Adipocyte (in vitro differentiated cells): Measurements from ENCODE around the gene SIGLECL1.

Experiments
- DNase-seq: peaks from one replicate; pipeline ENCODE4 v3.0.0-alpha.2; 2015; ENCODE audit warnings: low read depth
- H3K27me3 ChIP-seq: replicated peaks from 2 replicates; pipeline ENCODE4 v1.7.0; 2013; ENCODE audit warnings: mild to moderate bottlenecking, low read length, moderate library complexity; ENCODE audit not compliant: control insufficient read depth, insufficient read depth
- H3K36me3 ChIP-seq: 2 replicates; pipeline ENCODE4 v1.7.0; 2013; ENCODE audit warnings: low read length, mild to moderate bottlenecking, moderate library complexity; ENCODE audit not compliant: control insufficient read depth, insufficient read depth, severe bottlenecking
- H3K4me1 ChIP-seq: 2 replicates; pipeline ENCODE4 v1.7.0; 2013; ENCODE audit warnings: mild to moderate bottlenecking, low read length, moderate library complexity; ENCODE audit not compliant: control insufficient read depth, insufficient read depth
- H3K4me3 ChIP-seq: 2 replicates; pipeline ENCODE4 v1.7.0; 2013; ENCODE audit warnings: mild to moderate bottlenecking, low read length, moderate library complexity
- H3K9ac ChIP-seq: 2 replicates; pipeline ENCODE4 v1.7.0; 2013; ENCODE audit warnings: mild to moderate bottlenecking, low read length, moderate library complexity
- H3K9me3 ChIP-seq: 2 replicates; pipeline ENCODE4 v1.7.0; 2013; ENCODE audit warnings: mild to moderate bottlenecking, low read length, moderate library complexity; ENCODE audit not compliant: control insufficient read depth

SIGLECL1 gene

GRCh38 chr19:51253088-51253806 lies 2.4 kb downstream of the SIGLECL1 start:
- Histone ChIP-seq H3K9me3 (peaks cover 4% of the 10 kb centered on the region), H3K27me3 (peaks cover 5% of the 10 kb centered on the region), H3K4me3 (no peak overlapping the region), H3K4me1 (no peaks in the 10 kb centered on the region), H3K9ac (no peak overlapping the region), H3K36me3 (no peaks in the 10 kb centered on the region)
- no peak for DNase-seq

GRCh38 chr19:51256155-51256625 lies 5.3 kb downstream of the SIGLECL1 start:
- peaks cover 17% of the 10 kb centered on the region for H3K27me3 ChIP-seq
- H3K4me1 ChIP-seq: no peaks in the 10 kb centered on the region
- no peak for DNase-seq
- no peak overlapping the region for H3K4me3 ChIP-seq
- H3K9me3 ChIP-seq: peaks cover 4% of the 10 kb centered on the region
- no peak overlapping the region for H3K9ac ChIP-seq
- H3K36me3 ChIP-seq: no peaks in the 10 kb centered on the region

- no peak for DNase-seq
These were observed 6.6 kb downstream of the SIGLECL1 start for GRCh38 chr19:51257471-51257870.

GRCh38 chr19:51258165-51259160 lies 7.6 kb downstream of the SIGLECL1 start:
- Histone ChIP-seq H3K36me3 (no peaks in the 10 kb centered on the region), H3K9ac (no peak overlapping the region), H3K4me1 (no peaks in the 10 kb centered on the region), H3K4me3 (no peak overlapping the region), H3K27me3 (peaks cover 25% of the 10 kb centered on the region), H3K9me3 (peaks cover 8% of the 10 kb centered on the region)
- DNase-seq: no peak

More at GRCh38 chr19:51257471-51257870, 6.6 kb downstream of the SIGLECL1 start:
- H3K4me1 ChIP-seq: no peaks in the 10 kb centered on the region
- peaks cover 25% of the 10 kb centered on the region for H3K27me3 ChIP-seq
- H3K9ac ChIP-seq: no peak overlapping the region
- peaks cover 8% of the 10 kb centered on the region for H3K9me3 ChIP-seq
- no peak overlapping the region for H3K4me3 ChIP-seq
- no peaks in the 10 kb centered on the region for H3K36me3 ChIP-seq

GRCh38 chr19:51259348-51260245 lies 8.7 kb downstream of the SIGLECL1 start:
- Histone ChIP-seq H3K4me1 (no peaks in the 10 kb centered on the region), H3K27me3 (peaks cover 33% of the 10 kb centered on the region), H3K9me3 (peaks cover 8% of the 10 kb centered on the region), H3K4me3 (no peak overlapping the region), H3K36me3 (no peaks in the 10 kb centered on the region), H3K9ac (no peak overlapping the region)
- peak; percentile 26 for DNase-seq

GRCh38 chr19:51263808-51264207 lies 12.9 kb downstream of the SIGLECL1 start:
- Histone ChIP-seq H3K4me1 (no peaks in the 10 kb centered on the region), H3K36me3 (no peaks in the 10 kb centered on the region), H3K27me3 (peaks cover 35% of the 10 kb centered on the region), H3K4me3 (no peak overlapping the region), H3K9me3 (peaks cover 5% of the 10 kb centered on the region), H3K9ac (no peak overlapping the region)
- DNase-seq: no peak

GRCh38 chr19:51271067-51271466 lies 20.2 kb downstream of the SIGLECL1 start:
- Histone ChIP-seq H3K27me3 (peaks cover 14% of the 10 kb centered on the region), H3K4me3 (no peak overlapping the region), H3K4me1 (peaks cover 6% of the 10 kb centered on the region), H3K9me3 (no peaks in the 10 kb centered on the region), H3K36me3 (no peaks in the 10 kb centered on the region), H3K9ac (no peak overlapping the region)
- DNase-seq: no peak

GRCh38 chr19:51272183-51272810 lies 21.4 kb downstream of the SIGLECL1 start:
- Histone ChIP-seq H3K4me1 (peaks cover 6% of the 10 kb centered on the region), H3K9me3 (no peaks in the 10 kb centered on the region), H3K27me3 (peaks cover 14% of the 10 kb centered on the region), H3K9ac (no peak overlapping the region), H3K4me3 (no peak overlapping the region), H3K36me3 (no peaks in the 10 kb centered on the region)
- no peak for DNase-seq

- Histone ChIP-seq H3K4me3 (no peak overlapping the region), H3K9me3 (no peaks in the 10 kb centered on the region), H3K36me3 (no peaks in the 10 kb centered on the region), H3K4me1 (peaks cover 6% of the 10 kb centered on the region), H3K27me3 (peaks cover 16% of the 10 kb centered on the region), H3K9ac (no peak overlapping the region)
- no peak for DNase-seq
These were observed 23.3 kb downstream of the SIGLECL1 start for GRCh38 chr19:51274049-51274770.

GRCh38 chr19:51277112-51277511 lies 26.2 kb downstream of the SIGLECL1 start:
- peaks cover under 1% of the 10 kb centered on the region for H3K9me3 ChIP-seq
- peaks cover 6% of the 10 kb centered on the region for H3K4me1 ChIP-seq

More at GRCh38 chr19:51277112-51277511, 26.2 kb downstream of the SIGLECL1 start:
- no peak for DNase-seq
- Histone ChIP-seq H3K4me3 (no peak overlapping the region), H3K36me3 (no peaks in the 10 kb centered on the region), H3K27me3 (peaks cover 12% of the 10 kb centered on the region), H3K9ac (no peak overlapping the region)
